ENCODE results near the gene RASA1.

GRCh38 chr5:87392170-87392569 lies 124.5 kb downstream of the RASA1 start:
- no peak for TF ChIP-seq CTCF (IDR thresholded peaks at IDR 0.05)
- no peak for TF ChIP-seq ZFX (IDR thresholded peaks at IDR 0.05; ENCODE audit: borderline replicate concordance)

Measured in 22Rv1 (cell line).